GM12892 (cell line): ENCODE measurements around the gene LIM2.

Experiments
- POLR2A ChIP-seq: IDR thresholded peaks from 2 replicates; pipeline ENCODE4 v1.6.1; 2011; ENCODE audit warnings: low read depth, low read length, control low read depth
- POLR2AphosphoS5 ChIP-seq: IDR thresholded peaks from 2 replicates; pipeline ENCODE4 v1.6.1; 2011; ENCODE audit warnings: low read depth, low read length, control low read depth

GRCh38 chr19:51357952-51358351, 29.8 kb downstream of the LIM2 start:
- TF ChIP-seq POLR2A, result no peak
- no peak for TF ChIP-seq POLR2AphosphoS5
